Calu3 (cell line): Measurements from ENCODE around the gene KIF26A. TPM values are rescaled to one million over a fixed set of nuclear protein-coding genes. Genes with fewer than 3 reads are reported as not detected.

Experiments used
- BruUV-seq: library from RNA; stranded (reverse); fragments of 400-500 nt; replicated peaks from 2 replicates; lab custom pipeline; 2021; lab: Mats Ljungman, UMichigan
- CTCF ChIA-PET: fragments of 300-600 bp; sonication (Branson Sonifier 250); formaldehyde crosslinking; loops from one replicate; lab custom pipeline; 2022; ENCODE audit warnings: antibody characterized with exemption; lab: Charles Lee
- DNase-seq: peaks from one replicate; pipeline ENCODE4 v3.0.0; 2022
- H3K27ac Mint-ChIP-seq: one replicate; pipeline ENCODE4 v1.8.0; 2022; ENCODE audit warnings: mixed read lengths; ENCODE audit not compliant: unreplicated experiment
- H3K27me3 Mint-ChIP-seq: one replicate; pipeline ENCODE4 v1.8.0; 2022; ENCODE audit warnings: mixed read lengths; ENCODE audit not compliant: unreplicated experiment
- H3K36me3 Mint-ChIP-seq: one replicate; pipeline ENCODE4 v1.8.0; 2022; ENCODE audit warnings: mild to moderate bottlenecking, moderate library complexity, mixed read lengths; ENCODE audit not compliant: insufficient read depth, unreplicated experiment
- H3K4me1 Mint-ChIP-seq: one replicate; pipeline ENCODE4 v1.8.0; 2022; ENCODE audit warnings: mild to moderate bottlenecking, low read depth, mixed read lengths; ENCODE audit not compliant: unreplicated experiment
- H3K4me3 Mint-ChIP-seq: one replicate; pipeline ENCODE4 v1.8.0; 2022; ENCODE audit warnings: mild to moderate bottlenecking, low read depth, moderate library complexity, mixed read lengths; ENCODE audit not compliant: unreplicated experiment
- H3K9me3 Mint-ChIP-seq: one replicate; pipeline ENCODE4 v1.8.0; 2022; ENCODE audit warnings: low read depth, mixed read lengths; ENCODE audit not compliant: unreplicated experiment
- CTCF ChIP-seq: fragments of 200-600 bp; IDR thresholded peaks from one replicate; pipeline ENCODE4 v1.8.0; 2022; ENCODE audit warnings: antibody characterized with exemption; ENCODE audit not compliant: unreplicated experiment
- intact Hi-C: fragments of 100-400 bp; cut with micrococcal nuclease; formaldehyde crosslinking; loops from one replicate; pipeline ENCODE4 v1.10.0; 2022; ENCODE audit not compliant: unreplicated experiment
- microRNA-seq: library from miRNA; unstranded; fragments of <30 nt; microRNA quantifications from one replicate; pipeline ENCODE4 v1.2.0, GENCODE V29; 2022
- total RNA-seq: library from RNA; stranded (reverse); gene quantifications from 2 replicates; pipeline ENCODE4 v1.2.3, GENCODE V29; 2022

The KIF26A gene
- total RNA-seq, 1 experiment from 2014 or later = 0.07 TPM

GRCh38 chr14:104230119-104230815 is 91.9 kb downstream of the KIF26A start:
- H3K9me3 Mint-ChIP-seq = peaks cover 5% of the 10 kb centered on the region
- CTCF ChIA-PET = no interaction called here
- BruUV-seq = no TSS peak
- peaks cover 3% of the 10 kb centered on the region for H3K27me3 Mint-ChIP-seq
- H3K4me3 Mint-ChIP-seq = no peak overlapping the region
- TF ChIP-seq CTCF = no peak
- intact Hi-C loops = no loop called here
- H3K36me3 Mint-ChIP-seq = peaks cover 6% of the 10 kb centered on the region
- H3K27ac Mint-ChIP-seq = no peak overlapping the region
- no peaks in the 10 kb centered on the region for H3K4me1 Mint-ChIP-seq
- no peak for DNase-seq

Small RNA genes within 50 kb of the gene (microRNA-seq; reads per million reads assigned to microRNA genes)
- gene MIR203A (not detected), gene MIR203B (not detected)

Other genes starting within 250 kb of the KIF26A start
- not detected in 2 replicates for gene TDRD9, start 210.1 kb upstream of the KIF26A start, total RNA-seq
- not detected in 2 replicates for gene RD3L, start 196.1 kb upstream of the KIF26A start, total RNA-seq
- gene ASPG, start 52.9 kb upstream of the KIF26A start, total RNA-seq = not detected in 2 replicates